ENCODE measurements around the gene GIPR. TPM values are rescaled to one million over a fixed set of nuclear protein-coding genes. Genes with fewer than 3 reads are reported as not detected.

Gene GIPR
- 1.8 TPM in 1 of 2 replicates, not detected in the other for total RNA-seq (ENCODE audit: low replicate concordance)

GRCh38 chr19:45667620-45668341 lies at the start of gene GIPR:
Gene GIPR (plus strand): TSS chr19:45668221. CDS start chr19:45669521, 1,300 bp downstream.

GRCh38 chr19:45638930-45639729 lies 28.9 kb upstream of the GIPR start, which contains the start of gene EML2:
Gene EML2 (minus strand): TSS chr19:45639397. CDS start chr19:45639376, 21 bp downstream.

GRCh38 chr19:45691516-45692186 lies 23.6 kb downstream of the GIPR start, which contains the start of gene SNRPD2:
Gene SNRPD2 (minus strand): TSS chr19:45691953. CDS start chr19:45691888, 65 bp downstream.

GRCh38 chr19:45692187-45693105 lies 24.4 kb downstream of the GIPR start, which contains the start of gene QPCTL:
Gene QPCTL (plus strand): TSS chr19:45692666. CDS start chr19:45692704, 38 bp downstream.

DNA sequence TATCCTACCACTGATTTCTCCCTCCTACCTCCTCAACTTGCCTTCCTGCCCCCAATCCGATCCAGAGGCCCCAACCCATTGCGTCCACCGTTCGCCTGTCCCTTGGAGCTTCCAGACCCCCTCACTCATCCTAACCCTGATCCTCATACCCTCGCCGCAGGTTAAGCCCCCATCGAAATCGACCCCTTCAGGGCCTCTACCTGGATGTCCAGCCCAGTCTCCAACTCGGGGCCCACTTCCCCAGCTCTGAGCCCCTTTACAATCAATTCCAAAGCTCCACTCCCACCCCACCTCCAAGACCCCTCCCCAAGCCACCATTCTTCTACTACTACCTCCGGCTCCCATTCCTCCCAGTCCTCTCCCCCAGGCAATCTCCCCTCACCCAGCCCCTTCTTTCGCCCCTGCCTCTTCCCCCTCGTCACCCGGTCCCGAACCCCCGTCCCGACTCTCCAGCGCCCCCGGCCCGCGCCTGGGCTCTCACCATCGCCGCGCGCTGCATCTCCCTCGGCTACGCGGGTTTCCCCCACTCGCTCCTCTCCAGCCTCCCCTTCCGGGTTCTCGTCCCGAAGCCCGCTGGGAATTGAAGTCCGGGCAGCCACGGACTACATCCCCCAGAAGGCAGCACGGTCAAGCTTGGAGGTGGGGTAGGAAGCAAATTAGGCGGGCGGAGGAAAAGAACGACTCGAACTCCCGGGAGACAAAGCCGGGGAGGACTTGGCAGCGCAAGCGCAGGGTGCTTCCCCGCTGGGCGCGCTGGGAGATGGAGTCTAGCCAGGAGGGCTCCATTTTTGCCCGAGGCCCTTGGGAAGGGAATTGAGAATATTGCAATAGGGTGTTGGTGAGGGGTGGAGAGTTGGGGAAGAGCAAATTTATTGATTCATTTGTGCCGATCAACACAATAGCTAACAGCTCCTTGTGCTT lies 62.6 kb downstream of the GIPR start, which contains the start of gene FBXO46:
Gene FBXO46, minus strand, starts transcription at position 529 of the 921 bp plus-strand sequence. CDS start 17,401 bp downstream, outside the sequence.

Other genes with a start within 250 kb of the GIPR start
- gene ERCC1, start 244.3 kb upstream of the GIPR start, total RNA-seq (ENCODE audit: low replicate concordance), result 27.5 and 94.3 TPM in 2 replicates
- 0.94 and 6.2 TPM in 2 replicates for gene FOSB, start 200.2 kb upstream of the GIPR start, total RNA-seq (ENCODE audit: low replicate concordance)
- 5.3 and 8.1 TPM in 2 replicates for gene RTN2, start 171.2 kb upstream of the GIPR start, total RNA-seq (ENCODE audit: low replicate concordance)
- 0.35 and 2.6 TPM in 2 replicates for gene PPM1N, start 169.8 kb upstream of the GIPR start, total RNA-seq (ENCODE audit: low replicate concordance)
- 11.2 and 81.0 TPM in 2 replicates for gene VASP, start 160.7 kb upstream of the GIPR start, total RNA-seq (ENCODE audit: low replicate concordance)
- gene OPA3, start 83.4 kb upstream of the GIPR start, total RNA-seq (ENCODE audit: low replicate concordance), result 2.1 and 3.1 TPM in 2 replicates
- gene GPR4, start 66.0 kb upstream of the GIPR start, total RNA-seq (ENCODE audit: low replicate concordance), result 0.23 TPM in 1 of 2 replicates, not detected in the other
- gene EML2, start 28.8 kb upstream of the GIPR start, total RNA-seq (ENCODE audit: low replicate concordance), result 33.4 and 64.9 TPM in 2 replicates
- gene SNRPD2, start 23.7 kb downstream of the GIPR start, total RNA-seq (ENCODE audit: low replicate concordance), result 966 and 1,002 TPM in 2 replicates
- 3.2 and 10.4 TPM in 2 replicates for gene QPCTL, start 24.4 kb downstream of the GIPR start, total RNA-seq (ENCODE audit: low replicate concordance)
- gene FBXO46, start 62.7 kb downstream of the GIPR start, total RNA-seq (ENCODE audit: low replicate concordance), result 2.3 and 3.5 TPM in 2 replicates
- not detected in 2 replicates for gene MEIOSIN, start 65.2 kb downstream of the GIPR start, total RNA-seq (ENCODE audit: low replicate concordance)
- 4.1 and 6.2 TPM in 2 replicates for gene SIX5, start 101.0 kb downstream of the GIPR start, total RNA-seq (ENCODE audit: low replicate concordance)
- gene DMPK, start 114.3 kb downstream of the GIPR start, total RNA-seq (ENCODE audit: low replicate concordance), result 28.9 and 131 TPM in 2 replicates
- gene DMWD, start 124.6 kb downstream of the GIPR start, total RNA-seq (ENCODE audit: low replicate concordance), result 14.3 and 21.6 TPM in 2 replicates
- gene RSPH6A, start 147.1 kb downstream of the GIPR start, total RNA-seq (ENCODE audit: low replicate concordance), result 0.08 TPM in 1 of 2 replicates, not detected in the other
- gene SYMPK, start 194.9 kb downstream of the GIPR start, total RNA-seq (ENCODE audit: low replicate concordance), result 29.4 and 46.5 TPM in 2 replicates
- gene FOXA3, start 196.1 kb downstream of the GIPR start, total RNA-seq (ENCODE audit: low replicate concordance), result not detected in 2 replicates
- 14.5 and 24.1 TPM in 2 replicates for gene IRF2BP1, start 217.9 kb downstream of the GIPR start, total RNA-seq (ENCODE audit: low replicate concordance)
- gene MYPOP, start 234.4 kb downstream of the GIPR start, total RNA-seq (ENCODE audit: low replicate concordance), result 0.94 and 1.1 TPM in 2 replicates
- not detected in 2 replicates for gene NANOS2, start 246.6 kb downstream of the GIPR start, total RNA-seq (ENCODE audit: low replicate concordance)